K562 (cell line): ENCODE data around the gene GJA5. TPM values are rescaled to one million over a fixed set of nuclear protein-coding genes. Genes with fewer than 3 reads are reported as not detected.

Experiments
- ATAC-seq: fragments of 200-7000 bp; cut with Tn5 transposase; 3 replicates; pipeline ENCODE4 v1.9.1; 2020; ENCODE audit warnings: moderate library complexity
- BruUV-seq: library from RNA; stranded (reverse); fragments of 400-500 nt; replicated peaks from 2 replicates; lab custom pipeline; 2021; lab: Mats Ljungman, UMichigan
- CTCF ChIA-PET: fragments of 300-600 bp; formaldehyde crosslinking; extraction: SDS; loops from one replicate; lab custom pipeline; 2021; ENCODE audit warnings: low intra/inter-chr PET ratio; lab: Yijun Ruan, JAX
- POLR2A ChIA-PET: fragments of 300-600, 350-650 bp; sonication (Branson Sonifier 250); formaldehyde crosslinking; extraction: SDS; loops from one replicate; lab custom pipeline; 2021; ENCODE audit warnings: antibody characterized with exemption, inconsistent platforms; lab: Yijun Ruan, JAX
- DNase-seq, 4 experiments: peaks; one replicate each; pipeline versions ENCODE4 v3.0.0 to v3.0.0-alpha.2; 2011 to 2018; ENCODE audit warnings: low spot score in 3 of 4, mixed read lengths in 3 of 4; ENCODE audit errors: extremely low read depth in 1 of 4
- FAIRE-seq: peaks from 2 replicates; lab custom pipeline; 2011; peaks lifted over from hg19 to GRCh38; lab: Jason Lieb, UNC
- H2AFZ ChIP-seq: 2 replicates; pipeline ENCODE4 v1.6.0; 2011; ENCODE audit warnings: low read depth, low read length, control low read depth, inconsistent platforms
- H3K27ac ChIP-seq: fragments of 200-600 bp; 3 replicates; pipeline ENCODE4 v1.8.0; 2011; ENCODE audit warnings: low read depth, mild to moderate bottlenecking, control low read depth, inconsistent platforms, low read length, moderate library complexity, mixed read lengths; ENCODE audit errors: extremely low read depth
- H3K27me3 ChIP-seq, 2 experiments: fragments of 300-600 bp in 1 of 2; 2 replicates in 1 of 2; 3 replicates in 1 of 2; pipeline versions ENCODE4 v1.6.0 to v1.8.0; 2011; ENCODE audit warnings: inconsistent platforms in 2 of 2, low read length in 2 of 2, mild to moderate bottlenecking in 1 of 2, mixed read lengths in 1 of 2, moderate library complexity in 1 of 2; ENCODE audit not compliant: control insufficient read depth in 2 of 2, insufficient read depth in 2 of 2
- H3K36me3 ChIP-seq: fragments of 300-600 bp; 3 replicates; pipeline ENCODE4 v1.8.0; 2011; ENCODE audit warnings: mild to moderate bottlenecking, low read length, inconsistent platforms; ENCODE audit not compliant: control insufficient read depth, insufficient read depth
- H3K4me1 ChIP-seq, 2 experiments: fragments of 200-600 bp in 1 of 2; replicated peaks in 1 of 2; 2 replicates in 1 of 2; 3 replicates in 1 of 2; pipeline versions ENCODE4 v1.5.1 to v1.8.0; 2011; ENCODE audit warnings: inconsistent platforms in 2 of 2, low read length in 2 of 2, mild to moderate bottlenecking in 1 of 2, mixed read lengths in 1 of 2, moderate library complexity in 1 of 2; ENCODE audit not compliant: control insufficient read depth in 2 of 2, insufficient read depth in 2 of 2
- H3K4me2 ChIP-seq: 2 replicates; pipeline ENCODE4 v1.6.1; 2011; ENCODE audit warnings: low read length, control low read depth, inconsistent platforms, mixed read lengths; ENCODE audit not compliant: insufficient read depth
- H3K4me3 ChIP-seq: fragments of 200-600 bp; sonication (generic), shearing (Covaris generic); 2 replicates; pipeline ENCODE4 v1.5.1; 2016; ENCODE audit warnings: control low read depth, inconsistent platforms
- H3K79me2 ChIP-seq: fragments of 200-600 bp; 3 replicates; pipeline ENCODE4 v1.8.0; 2011; ENCODE audit warnings: low read length, inconsistent platforms; ENCODE audit not compliant: control insufficient read depth, insufficient read depth
- H3K9ac ChIP-seq, 2 experiments: 2 replicates each; pipeline versions ENCODE4 v1.6.0 to v1.6.1; 2011; ENCODE audit warnings: low read depth in 2 of 2, low read length in 2 of 2, control low read depth in 1 of 2, inconsistent platforms in 1 of 2, mild to moderate bottlenecking in 1 of 2, mixed read lengths in 1 of 2; ENCODE audit not compliant: insufficient read depth in 1 of 2
- H3K9me1 ChIP-seq: one replicate; pipeline ENCODE4 v1.6.0; 2011; ENCODE audit warnings: inconsistent platforms, mild to moderate bottlenecking, low read length, moderate library complexity; ENCODE audit not compliant: control insufficient read depth, insufficient read depth
- H3K9me3 ChIP-seq: replicated peaks from 2 replicates; pipeline ENCODE4 v1.5.1; 2011; ENCODE audit warnings: low read depth, low read length, inconsistent platforms; ENCODE audit not compliant: control insufficient read depth, insufficient read depth
- H4K20me1 ChIP-seq: replicated peaks from 2 replicates; pipeline ENCODE4 v1.6.1; 2011; ENCODE audit warnings: low read length, inconsistent platforms, mixed read lengths; ENCODE audit not compliant: control insufficient read depth, insufficient read depth
- GATAD2A ChIP-seq: fragments of 450-650 bp; IDR thresholded peaks from 2 replicates; pipeline ENCODE4 v1.6.1; 2017
- HSF4 ChIP-seq: fragments of 250-450 bp; sonication (Bioruptor Pico); IDR thresholded peaks from 2 replicates; pipeline ENCODE4 v2.1.2; 2022; ENCODE audit warnings: mild to moderate bottlenecking, moderate library complexity, borderline replicate concordance
- JUND ChIP-seq, 2 experiments: IDR thresholded peaks; 2 replicates in 1 of 2; 3 replicates in 1 of 2; pipeline ENCODE4 v1.6.1; 2011; ENCODE audit warnings: borderline replicate concordance in 2 of 2, low read depth in 2 of 2, low read length in 2 of 2, improper control_type of control experiment in 1 of 2, missing biosample characterization in 1 of 2, missing genetic modification characterization in 1 of 2, missing genetic modification reagents in 1 of 2
- RBM39 ChIP-seq: fragments of 200-400 bp; formaldehyde crosslinking; optimal IDR thresholded peaks from 2 replicates; pipeline ENCODE3; 2018; ENCODE audit warnings: low read depth, low read length
- ZBTB34 ChIP-seq: fragments of 250-450 bp; sonication (Bioruptor Pico); IDR thresholded peaks from 2 replicates; pipeline ENCODE4 v1.8.0; 2021; ENCODE audit warnings: mild to moderate bottlenecking, moderate library complexity
- ZNF696 ChIP-seq: fragments of 250-450 bp; sonication (Bioruptor Pico); conservative IDR thresholded peaks from 2 replicates; pipeline ENCODE4 v1.4.0; 2020; ENCODE audit warnings: mild to moderate bottlenecking, moderate library complexity
- WGBS: fragments of 100-300 bp; shearing (Covaris generic); methylation state at CpG from one replicate; pipeline ENCODE4 v1.1.6; 2016; ENCODE audit warnings: low coverage, mixed read lengths; ENCODE audit not compliant: insufficient coverage; ENCODE audit errors: missing lambda C conversion rate; 5-methylcytosine and 5-hydroxymethylcytosine counted together
- in situ Hi-C: fragments of 300-500 bp; cut with MboI; formaldehyde crosslinking; loops from 4 replicates; pipeline ENCODE4 v1.15.0; 2018; ENCODE audit warnings: inconsistent platforms, mixed read lengths
- intact Hi-C: fragments of 100-400 bp; cut with micrococcal nuclease; formaldehyde crosslinking; loops from 2 replicates; pipeline ENCODE4 v1.14.2; 2022
- polyA plus RNA-seq, 8 experiments: library from polyadenylated mRNA; depleted of rRNA in 4 of 8; stranded (reverse) in 5 of 8; unstranded in 3 of 8; fragments of >200 nt; fragmentation: Nextera tagmentation in 2 of 8; fragmentation: Illumina TruSeq in 1 of 8; extraction: Ambion mirVana in 2 of 8; extraction: Trizol in 1 of 8; gene quantifications; 2 replicates each; pipeline versions ENCODE4 v1.2.1 to v1.2.3, GENCODE V29; 2011 to 2014; ENCODE audit warnings: inconsistent platforms in 1 of 8, missing spikeins in 1 of 8
- total RNA-seq, 7 experiments: library from RNA; depleted of rRNA in 6 of 7; stranded (reverse); fragments of >200 nt in 6 of 7; fragmentation: Illumina TruSeq in 2 of 7; extraction: Trizol in 2 of 7; gene quantifications; 2 replicates each; pipeline versions ENCODE4 v1.2.1 to v1.2.3, GENCODE V29; 2011 to 2021; ENCODE audit warnings: low replicate concordance in 1 of 7

Gene GJA5
- total and polyA plus RNA-seq, 9 of the 15 experiments (the other 6 are each of a cell fraction or from before 2014, with no cell fraction given): 0.07 TPM; not detected in 7

DNA sequence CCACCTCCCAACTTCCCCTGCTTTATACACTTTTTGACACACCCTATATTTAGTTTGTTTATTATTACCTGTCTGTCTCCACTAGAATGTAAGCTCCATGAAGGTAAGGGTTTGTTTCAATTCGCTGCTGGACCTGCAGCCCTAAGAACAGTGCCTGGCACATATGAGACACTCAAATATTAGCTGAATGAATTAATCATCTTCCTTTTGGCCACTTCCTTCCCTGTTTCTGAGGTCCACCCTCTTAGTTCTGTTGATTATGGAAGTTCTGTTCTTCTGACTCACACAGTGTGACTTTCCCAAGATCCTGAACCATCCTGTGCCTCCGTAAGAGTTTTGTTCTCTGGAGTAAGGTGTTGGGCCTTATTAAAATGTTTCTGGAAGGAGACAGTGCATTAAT lies 40.4 kb upstream of the GJA5 start:
- Histone ChIP-seq H3K36me3 (no peaks in the 10 kb centered on the region), H2AFZ (no peak overlapping the region), H4K20me1 (no peaks in the 10 kb centered on the region), H3K9me3 (no peaks in the 10 kb centered on the region), H3K9me1 (no peaks in the 10 kb centered on the region), H3K27me3 (peaks cover 11 to 24% of the 10 kb centered on the region in 2 experiments; a peak in 4 of 5 replicates), H3K4me2 (no peak overlapping the region), H3K79me2 (no peaks in the 10 kb centered on the region), H3K27ac (no peak overlapping the region), H3K4me1 (no peaks in the 10 kb centered on the region), H3K4me3 (no peak overlapping the region), H3K9ac (no peak overlapping the region)
- no TSS peak for BruUV-seq
- ChIA-PET CTCF (no interaction called here), POLR2A (interaction anchor here (0.9 kb wide), 1 partner anchor 53 kb away, joined by 3 read pairs; no protein-coding TSS in a partner anchor)
- ATAC-seq (no peak), DNase-seq (no peak), FAIRE-seq (no peak)
- intact Hi-C loops (no loop called here), in situ Hi-C loops (no loop called here)
- WGBS: 0% methylated on average over 2 of the region's 2 CpGs
- TF ChIP-seq ZNF696: no peak
- no peak for TF ChIP-seq JUND (IDR thresholded peaks at IDR 0.05; ENCODE audit: borderline replicate concordance, low read depth, low read length)
- TF ChIP-seq JUND (tag; IDR thresholded peaks at IDR 0.05; ENCODE audit: borderline replicate concordance, low read depth, low read length): no peak
- TF ChIP-seq HSF4: no peak
- TF ChIP-seq GATAD2A: no peak
- no peak for TF ChIP-seq RBM39
- TF ChIP-seq ZBTB34 (CRISPR knock-in tag): no peak
